AG08396 (cell line): ENCODE results near the gene EMC1.
"Not testable (repeated sequence)": the region's sequence is repeated elsewhere in the genome, so short reads cannot be mapped to it uniquely, and the experiment has no call there.

Experiments used
- DNase-seq: peaks from one replicate; pipeline ENCODE4 v3.0.0; 2012; ENCODE audit warnings: low spot score, mixed read lengths

EMC1 gene

DNA sequence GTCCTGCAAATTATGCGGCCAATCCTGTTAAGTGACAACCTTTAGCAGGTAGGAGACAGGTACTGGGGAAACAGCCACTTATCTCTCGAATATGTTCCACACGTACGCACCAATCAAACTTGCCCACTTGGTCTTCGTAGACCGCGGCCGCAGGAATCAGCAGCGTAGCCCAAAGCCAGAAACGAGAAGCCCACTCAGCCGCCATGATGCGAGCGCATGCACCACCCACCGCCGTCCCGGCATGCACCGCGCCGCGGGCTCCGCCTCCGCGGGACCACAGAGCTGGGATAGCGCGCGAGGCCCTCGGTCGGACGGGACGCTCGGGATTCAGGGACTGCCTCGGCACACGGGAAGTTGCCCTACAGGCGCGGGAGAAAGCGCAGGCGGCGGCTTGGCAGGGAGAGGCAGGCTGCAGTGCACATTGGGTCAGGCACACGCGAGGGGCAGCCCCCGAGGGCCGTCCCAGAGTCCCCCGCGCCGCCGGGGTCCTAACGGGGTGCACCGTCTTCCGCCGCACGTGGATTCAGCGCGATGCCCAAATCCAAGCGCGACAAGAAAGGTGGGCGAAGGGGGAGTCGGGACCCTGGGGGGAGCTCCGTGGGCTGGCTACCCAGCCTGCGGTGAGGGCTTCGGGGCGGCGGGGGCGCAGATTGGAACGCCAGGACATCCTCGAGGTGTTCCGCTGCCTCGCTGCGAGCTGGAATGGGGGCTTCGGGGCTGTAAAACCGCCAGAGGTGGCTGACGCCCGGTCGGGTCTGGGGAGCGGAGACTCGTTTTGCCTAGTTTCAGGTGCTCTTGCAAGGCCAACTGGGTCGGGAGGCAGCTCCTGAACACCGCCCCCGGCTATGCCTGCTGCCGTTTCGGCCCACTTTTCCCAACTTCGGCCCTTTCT lies at the start of gene EMC1, which contains the start of gene MRTO4:
Gene EMC1 (minus strand): TSS at position 220 of the 892 bp plus-strand sequence. CDS start 15 bp downstream, at position 205.
Gene MRTO4 (plus strand): TSS at position 501 of the 892 bp plus-strand sequence. CDS start 31 bp downstream, at position 532.
- DNase-seq = peak; percentile 95

- no peak for DNase-seq
Measured at GRCh38 chr1:19300211-19300610, 48.9 kb upstream of the EMC1 start.

DNA sequence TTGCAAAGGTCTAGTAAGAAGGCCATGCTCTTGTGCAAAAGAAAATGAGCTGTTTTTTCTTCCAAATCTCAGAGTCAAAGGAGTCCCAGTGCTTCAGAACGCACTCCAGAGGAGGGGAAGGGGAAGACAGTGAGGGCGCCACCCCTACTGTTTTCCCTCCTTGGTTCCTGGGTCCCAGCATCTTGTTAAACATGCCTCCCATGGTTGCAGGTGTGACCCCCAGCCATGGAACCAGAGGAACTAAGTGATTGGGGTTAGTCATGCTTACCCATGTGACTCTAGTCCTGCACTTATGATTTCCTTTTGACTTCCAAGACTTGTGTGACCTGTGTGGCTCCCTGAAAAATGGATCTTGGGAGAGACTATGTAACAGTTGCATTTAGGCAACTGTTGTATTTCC lies 43.3 kb upstream of the EMC1 start:
- DNase-seq = no peak

GRCh38 chr1:19289244-19289643 lies 37.9 kb upstream of the EMC1 start:
- no peak for DNase-seq

- DNase-seq = peak; percentile 70
Measured at GRCh38 chr1:19288324-19289241, 37.3 kb upstream of the EMC1 start, which contains the start of gene AKR7A3. Gene AKR7A3 (minus strand): TSS chr1:19288770. CDS start chr1:19288709, 61 bp downstream.

- DNase-seq = no peak
Measured at GRCh38 chr1:19287436-19288185, 36.3 kb upstream of the EMC1 start.

- not testable (repeated sequence) for DNase-seq
Measured at GRCh38 chr1:19285807-19286206, 34.5 kb upstream of the EMC1 start.

DNA sequence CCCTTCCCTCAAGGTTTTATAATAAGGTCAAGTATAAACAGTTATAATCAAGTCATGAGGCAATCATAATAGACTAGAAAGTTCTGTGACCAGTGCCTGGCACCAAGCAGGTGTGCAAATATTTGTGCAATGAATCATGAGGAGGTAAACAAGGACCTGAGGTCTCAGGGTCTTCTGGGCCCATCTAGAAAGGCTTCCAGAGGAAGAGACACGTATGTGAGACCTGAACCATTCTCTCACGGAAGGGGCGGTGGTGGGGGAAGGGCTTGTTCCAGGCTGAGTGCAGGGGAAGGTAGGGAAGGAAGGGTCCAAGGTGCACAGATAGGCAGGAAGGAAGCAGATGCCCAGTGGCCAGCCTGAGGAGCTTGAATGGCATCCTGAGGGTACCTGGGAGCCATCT lies 34.0 kb upstream of the EMC1 start:
- DNase-seq = not testable (repeated sequence)

GRCh38 chr1:19284881-19285280 lies 33.6 kb upstream of the EMC1 start:
- no peak for DNase-seq

DNA sequence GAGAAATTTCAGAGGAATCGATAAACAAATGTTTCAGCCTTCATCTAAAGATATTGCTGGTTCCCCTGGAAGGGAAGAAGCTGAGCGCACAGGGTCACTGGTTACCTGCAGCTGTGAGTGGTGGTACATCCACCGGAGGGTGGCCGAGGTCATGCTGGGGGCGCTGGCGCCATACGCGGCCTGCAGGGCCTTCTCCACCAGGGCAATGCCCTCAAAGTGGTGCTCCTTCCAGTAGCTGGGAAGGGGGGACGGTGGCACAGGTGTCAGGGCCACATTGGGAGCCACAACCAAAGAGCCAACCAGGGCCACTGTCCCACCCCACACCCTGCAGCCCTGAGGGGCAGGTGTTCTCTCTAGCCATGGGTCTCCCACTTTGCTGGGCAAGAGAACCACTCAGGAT lies 32.6 kb upstream of the EMC1 start:
- no peak for DNase-seq

DNA sequence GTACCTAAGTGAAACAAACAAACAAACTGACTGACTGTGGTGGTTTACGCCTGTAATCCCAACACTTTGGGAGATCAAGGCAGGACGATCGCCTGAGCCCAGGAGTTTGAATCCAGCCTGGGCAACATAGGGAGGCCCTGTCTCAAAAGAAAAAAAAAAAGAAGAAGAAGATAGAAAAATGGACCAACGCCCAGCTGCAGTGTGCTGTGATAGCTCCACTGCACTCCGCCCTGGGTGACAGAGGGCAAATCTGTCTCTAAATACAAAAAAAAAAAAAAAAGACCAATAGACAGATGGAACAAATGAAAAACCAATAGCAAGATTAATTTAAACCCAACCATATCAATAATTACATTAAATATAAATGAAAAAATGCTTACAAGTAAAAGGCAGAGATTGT lies 23.3 kb upstream of the EMC1 start:
- DNase-seq = no peak

DNA sequence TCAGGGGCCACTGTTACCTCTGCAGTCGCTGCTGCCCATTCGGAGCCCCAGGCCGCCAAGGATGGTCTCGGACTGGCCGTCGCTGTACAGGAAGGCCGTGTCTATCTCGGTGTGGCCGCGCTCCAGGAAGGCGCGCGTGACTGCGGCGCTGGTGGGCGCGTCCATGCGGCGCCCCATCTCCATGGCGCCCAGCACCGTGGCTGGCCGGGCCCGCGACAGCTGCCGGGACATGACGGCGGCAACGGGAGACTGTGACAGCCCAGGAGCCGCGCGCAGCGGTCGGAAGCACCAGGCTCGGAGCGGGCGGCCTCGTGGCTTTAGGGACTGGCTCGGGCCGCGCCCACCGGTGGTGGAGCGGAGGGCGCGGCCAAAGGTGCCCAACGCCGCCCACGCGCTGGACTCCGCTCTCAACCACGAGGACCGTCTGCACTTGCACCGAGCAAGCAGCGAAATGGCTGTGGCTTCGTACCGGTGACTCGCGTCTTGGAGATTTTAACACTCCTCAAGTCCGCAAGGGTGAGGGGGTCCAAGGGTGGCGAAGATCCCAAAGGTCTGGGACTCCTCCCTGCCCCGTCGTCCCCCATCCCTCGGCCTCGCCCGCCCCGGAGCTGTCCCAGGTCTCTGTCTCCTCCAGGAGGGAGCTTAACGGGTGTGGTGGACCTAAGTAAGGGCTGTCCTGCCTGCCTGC lies 22.7 kb upstream of the EMC1 start:
- not testable (repeated sequence) for DNase-seq

GRCh38 chr1:19273106-19273843 lies 22.0 kb upstream of the EMC1 start:
- DNase-seq = no peak

GRCh38 chr1:19272064-19272463 lies 20.7 kb upstream of the EMC1 start:
- no peak for DNase-seq

- DNase-seq = not testable (repeated sequence)
Measured at GRCh38 chr1:19270343-19270730, 19.0 kb upstream of the EMC1 start.

- DNase-seq = not testable (repeated sequence)
Measured at GRCh38 chr1:19269427-19270342, 18.4 kb upstream of the EMC1 start.

DNA sequence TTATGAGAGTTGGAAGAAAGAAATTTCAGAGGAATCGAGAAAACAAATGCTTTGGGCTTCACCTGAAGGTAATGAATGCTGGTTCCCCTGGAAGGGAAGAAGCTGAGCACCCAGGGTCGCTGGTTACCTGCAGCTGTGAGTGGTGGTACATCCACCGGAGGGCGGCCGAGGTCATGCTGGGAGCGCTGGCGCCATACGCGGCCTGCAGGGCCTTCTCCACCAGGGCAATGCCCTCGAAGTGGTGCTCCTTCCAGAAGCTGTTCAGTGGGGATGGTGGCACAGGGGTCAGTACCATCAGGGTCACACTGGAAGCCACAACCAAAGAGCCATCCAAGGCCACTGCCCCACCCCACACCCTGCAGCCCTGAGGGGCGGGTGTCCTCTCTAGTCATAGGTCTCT lies 17.1 kb upstream of the EMC1 start:
- DNase-seq = no peak

DNA sequence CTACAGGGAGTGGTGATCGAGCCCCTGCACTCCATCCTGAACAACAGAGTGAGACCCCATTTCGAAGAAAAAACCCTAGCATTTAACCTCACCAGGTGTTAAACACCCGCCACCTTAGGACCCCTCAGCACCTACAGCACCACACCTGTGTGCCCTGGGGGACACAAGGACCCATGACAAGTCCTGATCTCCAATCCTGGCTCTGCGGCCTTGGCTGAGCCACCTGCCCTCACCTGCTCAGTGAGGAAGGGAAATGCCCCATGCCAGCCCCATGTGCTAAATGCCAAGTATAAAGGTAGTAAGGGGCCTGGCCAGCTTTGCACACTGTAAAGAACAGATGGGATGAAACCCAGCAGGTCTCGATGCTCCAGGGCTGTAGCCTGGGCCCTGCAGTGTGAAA lies 11.4 kb upstream of the EMC1 start:
- DNase-seq = no peak

DNA sequence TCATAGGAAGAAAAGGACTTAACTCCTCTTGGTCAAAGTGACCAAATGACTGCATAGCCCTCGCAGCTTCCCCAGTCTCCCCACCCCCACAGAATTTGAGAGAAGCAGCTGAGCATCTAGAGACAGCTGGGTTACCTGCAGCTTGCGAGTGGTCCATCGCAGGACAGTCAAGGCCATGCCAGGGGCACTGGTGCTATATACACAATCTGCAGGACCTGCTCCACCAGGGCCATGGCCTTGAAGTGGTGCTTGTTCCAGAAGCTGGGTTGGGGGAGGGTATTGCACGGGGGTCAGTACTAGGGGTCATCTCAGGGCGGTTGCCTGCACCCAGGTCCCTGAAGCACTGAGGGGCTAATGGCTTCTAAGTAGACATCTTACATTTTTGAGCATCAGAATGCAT lies 10.7 kb upstream of the EMC1 start:
- no peak for DNase-seq
